Measurements from ENCODE around the gene ATP6AP1.
A peak's percentile ranks its signal among the peaks of the same experiment; 100 is the strongest.

The ATP6AP1 gene

DNA sequence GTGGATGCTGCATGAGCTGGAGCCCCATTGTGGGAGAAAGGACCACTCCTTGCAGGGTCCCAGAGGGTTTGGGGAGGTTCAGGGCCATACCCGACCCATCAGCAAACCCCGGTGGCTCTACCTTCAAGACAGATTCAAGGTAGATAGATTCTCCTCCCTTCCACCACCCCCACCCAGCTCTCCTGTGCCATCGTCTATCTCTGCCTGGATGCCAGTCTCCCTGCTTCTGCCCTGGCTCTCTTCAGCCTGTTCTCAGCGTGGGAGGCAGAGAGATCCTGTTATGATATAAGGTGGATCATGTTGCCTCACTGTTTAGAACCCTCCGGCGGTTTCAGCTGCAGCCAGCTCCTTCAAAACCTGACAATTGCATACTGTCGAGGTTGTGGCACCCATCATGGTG, 45.2 kb downstream of the ATP6AP1 start:
- DNase-seq: no peak

DNA sequence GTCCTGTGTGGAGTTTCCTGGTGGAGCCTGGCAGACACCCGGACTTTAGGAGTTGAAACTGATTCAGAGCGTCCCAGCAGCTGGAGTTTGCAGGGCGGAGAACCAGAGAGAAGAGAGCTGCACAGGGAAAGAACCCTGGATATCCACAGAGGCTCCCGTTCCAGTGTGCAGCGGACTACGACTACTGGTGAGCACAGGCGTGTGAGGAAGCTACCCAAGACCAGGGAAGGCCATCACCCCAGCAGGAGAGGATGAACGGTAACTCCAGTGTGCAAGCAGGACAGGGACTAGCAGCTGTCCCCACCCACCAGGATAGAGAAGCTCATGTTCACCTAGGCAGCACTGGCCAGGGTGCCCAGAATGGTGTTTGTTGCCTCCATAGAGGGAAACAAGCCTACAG, 48.3 kb downstream of the ATP6AP1 start:
- no peak for DNase-seq

DNA sequence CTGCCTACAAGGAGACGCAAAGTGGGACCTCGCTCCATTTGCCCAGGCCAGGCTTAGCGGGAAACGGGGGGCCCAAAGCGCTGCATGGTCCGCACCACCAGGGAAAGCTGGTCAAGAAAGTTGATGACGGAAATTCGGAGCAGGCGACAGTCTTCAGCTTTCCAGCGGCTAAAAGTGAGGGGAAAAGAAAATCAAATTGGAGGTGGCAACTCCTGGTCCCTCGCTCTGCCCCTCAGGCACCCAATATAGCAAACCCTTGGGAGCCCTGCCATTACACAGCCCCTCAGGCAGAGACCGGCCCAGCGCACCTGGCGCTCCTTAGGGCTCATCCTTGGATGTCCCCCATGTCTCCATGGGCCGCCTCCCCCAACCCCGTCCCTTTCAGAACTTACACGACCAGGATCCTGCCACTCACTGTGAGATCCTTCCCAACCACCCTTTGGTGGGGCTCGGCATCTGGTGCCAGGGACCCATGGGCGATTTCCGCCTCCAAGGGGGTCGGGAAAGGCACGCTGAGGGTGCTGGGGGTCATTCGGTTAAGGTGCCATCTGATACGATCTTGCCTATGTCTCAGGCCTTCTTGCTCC, 49.5 kb downstream of the ATP6AP1 start:
- DNase-seq: no peak

DNA sequence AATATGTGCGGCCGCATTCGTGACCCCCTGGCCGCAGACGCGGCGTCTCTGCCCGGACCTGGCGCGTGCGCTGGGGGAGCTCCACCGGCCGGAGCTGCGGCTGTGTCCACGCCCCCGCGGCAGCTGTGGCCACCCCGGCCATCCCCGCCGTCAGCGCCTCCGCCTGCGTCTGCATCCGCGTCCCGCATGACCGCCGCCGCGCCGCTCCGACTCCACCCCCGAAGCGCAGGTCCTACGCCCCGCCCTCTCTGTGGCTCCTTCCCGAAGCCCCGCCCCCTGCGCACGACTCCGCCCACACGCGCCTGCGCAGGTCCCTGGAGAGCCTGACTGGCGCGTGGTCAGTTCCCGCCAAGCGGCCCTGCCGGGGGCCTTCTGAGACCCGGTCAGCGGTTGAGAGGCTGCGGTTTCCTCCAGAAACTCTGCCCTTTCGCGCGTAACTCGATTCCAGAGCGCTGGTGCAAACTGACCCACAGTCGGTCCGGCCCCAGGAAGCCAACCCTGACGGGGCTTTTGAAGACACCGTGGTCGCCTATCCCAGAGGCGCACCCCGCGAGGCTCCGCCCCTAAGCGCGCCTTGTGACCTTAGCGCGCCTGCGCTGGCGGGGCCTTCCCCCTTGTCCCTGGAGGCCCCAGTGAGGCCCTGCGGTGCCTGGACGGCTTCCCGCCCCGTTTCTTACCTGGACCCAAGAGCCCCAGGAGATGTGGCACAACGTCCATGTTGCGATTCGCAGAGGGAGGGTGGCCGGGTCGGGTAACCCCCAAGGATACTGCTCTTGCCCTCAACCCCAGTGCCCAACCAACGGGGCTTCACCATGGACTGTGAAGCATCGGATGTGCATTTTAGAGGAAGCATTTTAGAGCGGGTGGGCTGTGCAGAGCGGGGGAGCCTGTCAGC, 50.5 kb downstream of the ATP6AP1 start, which contains the start of gene LAGE3:
Gene LAGE3 (minus strand): TSS at position 554 of the 895 bp plus-strand sequence. CDS start 366 bp downstream, at position 188.
- peak; percentile 33 for DNase-seq

DNA sequence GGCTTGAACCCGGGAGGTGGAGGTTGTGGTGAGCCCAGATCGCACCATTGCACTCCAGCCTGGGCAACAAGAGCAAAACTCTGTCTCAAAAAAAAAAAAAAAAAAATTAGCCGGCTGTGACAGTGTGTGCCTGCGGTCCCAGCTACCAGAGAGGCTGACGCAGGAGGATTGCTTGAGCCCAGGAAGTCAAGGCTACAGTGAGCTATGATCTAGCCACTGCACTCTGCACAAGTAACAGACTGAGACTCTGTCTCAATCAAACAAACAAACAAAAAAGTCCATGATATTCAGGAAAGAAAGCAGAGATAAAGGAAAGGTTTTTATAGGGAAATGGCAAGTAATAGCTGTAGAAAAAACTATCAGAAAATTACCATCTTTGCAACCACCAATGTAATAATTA, 52.7 kb downstream of the ATP6AP1 start:
- DNase-seq: no peak

DNA sequence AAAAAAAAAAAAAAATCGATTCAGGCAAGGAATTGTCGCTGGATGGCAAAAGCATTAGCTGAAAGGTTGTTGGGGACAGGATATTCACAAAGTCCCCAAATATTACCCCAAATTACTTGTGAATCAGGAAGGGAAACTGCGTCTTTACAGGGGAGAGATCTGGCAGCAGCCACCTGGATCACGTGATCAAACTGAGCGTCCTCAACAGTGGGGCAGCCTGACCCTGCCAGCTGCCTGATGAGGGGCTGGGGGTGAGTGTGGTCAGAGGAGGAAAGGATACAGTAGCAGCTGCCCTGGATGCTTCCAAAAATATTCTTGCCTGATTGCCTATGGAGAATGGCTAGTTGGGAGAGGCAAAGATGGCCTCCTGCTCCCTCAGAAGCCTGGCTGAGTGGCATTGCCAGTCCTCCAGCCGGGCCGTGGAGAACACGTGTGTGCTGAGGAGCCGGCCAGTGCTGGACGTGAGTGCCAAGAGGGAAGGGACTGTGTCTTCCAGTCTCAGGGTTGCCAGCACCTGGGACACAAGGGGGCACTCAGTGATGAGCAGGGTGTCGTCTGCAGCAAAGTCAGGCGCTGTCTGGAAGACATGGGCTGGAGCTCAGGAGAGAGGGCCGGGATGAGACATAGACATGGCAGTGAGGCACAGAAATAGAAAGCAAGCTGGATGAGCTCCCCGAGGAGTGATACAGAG, 53.6 kb downstream of the ATP6AP1 start:
- DNase-seq: no peak

DNA sequence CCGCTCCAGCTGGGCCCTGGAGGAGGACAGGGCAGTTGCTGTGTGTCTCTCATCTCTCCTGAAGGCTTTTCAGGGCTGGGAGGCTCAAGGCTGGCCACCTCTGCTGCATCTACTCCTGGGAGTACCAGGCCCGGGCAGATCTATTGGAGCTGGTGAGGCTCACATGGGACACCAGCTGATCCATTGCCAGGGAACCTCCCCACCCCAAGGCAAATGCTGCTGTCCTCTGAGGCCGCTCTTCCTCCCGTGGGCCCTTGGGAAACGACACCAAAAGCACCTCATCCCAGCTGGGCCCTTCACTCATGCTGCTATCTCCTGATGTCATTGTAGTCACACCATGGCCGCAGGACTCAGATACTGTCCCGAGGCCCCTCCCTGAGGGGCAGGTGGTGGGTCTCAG, 54.3 kb downstream of the ATP6AP1 start:
- DNase-seq: no peak

DNA sequence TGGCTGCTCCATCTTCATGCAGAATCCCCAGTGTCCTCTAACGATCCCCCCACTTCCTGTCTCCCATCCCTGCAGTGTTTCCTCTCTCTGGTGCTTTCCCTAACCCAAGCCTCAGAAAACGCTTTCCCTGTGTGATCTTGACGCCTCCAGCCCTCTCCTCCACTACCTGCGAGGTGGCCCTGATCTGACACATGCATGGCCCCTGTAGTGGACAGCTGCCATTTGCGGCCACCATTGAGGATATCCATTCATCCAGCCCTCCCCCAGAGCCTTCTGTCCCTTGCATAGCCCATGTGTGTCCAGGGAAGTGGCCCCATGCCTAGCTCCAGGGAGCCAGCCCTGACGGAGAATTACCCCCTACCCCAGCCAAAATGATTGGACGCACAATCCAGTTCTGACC, 54.8 kb downstream of the ATP6AP1 start:
- no peak for DNase-seq

DNA sequence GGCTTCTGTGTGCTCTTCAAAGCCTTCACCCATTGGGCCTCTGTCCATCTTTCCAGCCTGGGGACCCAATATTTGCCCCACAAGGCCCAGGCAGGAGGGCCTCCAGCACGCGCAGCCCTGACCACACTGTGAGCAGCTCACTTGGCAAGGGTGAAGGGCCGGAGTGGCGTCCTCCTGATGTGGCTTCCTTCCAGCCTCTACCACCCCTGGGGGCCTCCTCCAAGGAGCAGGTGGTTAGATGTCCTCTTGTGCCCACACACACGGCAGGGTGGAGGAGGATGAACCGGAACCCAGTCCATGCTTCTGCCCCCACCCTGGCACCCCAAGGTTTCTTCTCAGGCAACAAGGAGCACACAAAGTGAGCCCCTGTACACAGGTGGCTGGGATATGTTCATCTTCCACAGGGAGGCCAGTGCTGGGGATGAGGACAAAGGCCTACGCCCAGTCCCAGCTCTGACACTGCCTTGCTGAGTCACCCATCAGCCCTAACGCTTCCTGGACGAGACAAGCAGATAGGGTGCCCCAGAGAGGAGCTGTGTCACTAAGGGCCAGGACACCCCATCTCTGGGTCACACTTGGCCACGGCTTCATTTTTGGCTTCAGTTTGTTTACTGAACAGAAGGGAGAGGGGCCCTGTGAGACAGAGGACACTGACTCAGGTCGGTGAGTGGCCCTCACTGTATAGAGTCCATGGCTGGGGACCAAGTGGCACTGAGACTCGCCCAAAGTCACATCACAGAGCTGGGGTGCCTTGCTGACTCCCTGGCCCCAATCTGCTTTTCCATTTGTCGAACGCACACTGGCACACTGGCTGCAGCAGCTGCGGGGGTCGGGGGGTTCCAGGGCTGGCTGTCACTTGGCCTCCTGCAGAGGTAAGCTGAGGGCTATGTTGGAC, 56.0 kb downstream of the ATP6AP1 start:
- no peak for DNase-seq

DNA sequence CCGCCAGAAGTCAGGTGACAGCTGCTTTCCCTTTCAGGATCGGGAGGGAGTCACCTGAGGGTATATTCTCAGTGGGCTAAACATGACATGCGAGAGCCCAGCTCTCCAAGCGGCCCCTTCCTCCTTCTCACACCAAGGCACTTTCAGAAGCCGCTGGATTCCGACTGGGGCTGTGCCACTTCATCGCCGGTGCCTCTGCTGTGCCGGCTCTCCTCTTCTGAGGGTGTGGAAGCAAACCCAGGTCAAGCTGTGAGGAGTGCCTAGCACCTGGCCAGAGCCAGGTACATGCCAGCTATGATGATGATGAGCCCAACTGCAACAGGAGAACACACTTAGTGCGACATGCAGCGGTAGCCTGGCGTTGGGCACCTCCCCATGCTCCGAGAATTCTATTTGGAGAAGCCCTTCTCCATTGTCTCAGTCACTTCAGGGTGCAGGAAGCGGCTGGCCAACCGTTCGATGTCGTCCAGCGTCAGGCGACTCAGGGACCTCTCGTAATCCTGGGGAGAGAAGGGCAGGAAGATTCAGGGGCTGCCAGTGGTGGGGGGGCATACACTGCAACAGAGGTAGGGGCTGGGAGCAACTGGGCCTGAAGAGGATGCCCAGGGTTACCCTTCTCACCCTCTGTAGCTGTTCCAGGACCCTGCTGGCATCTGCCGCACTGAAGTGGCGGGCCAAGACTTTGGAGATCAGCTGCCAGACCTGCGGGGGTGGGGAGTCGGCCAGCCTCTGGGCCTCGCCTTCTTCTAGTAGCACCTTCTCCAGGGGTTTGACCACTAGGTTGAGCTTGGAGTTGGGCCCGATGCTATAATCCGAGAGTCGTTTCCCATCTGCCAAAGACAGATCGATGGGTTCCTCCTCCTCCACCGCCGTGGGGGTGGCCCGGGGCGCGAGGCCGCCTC, 56.9 kb downstream of the ATP6AP1 start:
- no peak for DNase-seq

DNA sequence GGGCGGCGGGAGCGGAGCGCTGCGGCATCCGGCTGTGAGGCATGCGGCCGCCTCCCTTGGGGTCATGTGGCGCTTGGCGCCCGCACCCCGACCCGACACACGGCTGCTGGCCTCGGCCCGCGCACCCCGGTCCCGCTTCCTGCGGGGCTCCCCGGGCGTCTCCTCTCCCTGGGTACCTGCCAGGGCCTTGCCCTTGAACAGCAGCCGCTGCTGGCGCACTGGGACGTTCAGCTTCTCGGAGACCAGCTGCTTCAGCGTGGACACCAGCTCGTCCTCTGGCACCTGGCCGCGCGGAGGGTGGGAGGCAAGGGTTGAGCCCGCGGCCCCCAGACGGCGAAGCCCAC, 57.5 kb downstream of the ATP6AP1 start:
- DNase-seq: no peak
